Fibroblast of lung (primary cell): ENCODE measurements around the gene CORO2B. TPM values are rescaled to one million over a fixed set of nuclear protein-coding genes. Genes with fewer than 3 reads are reported as not detected.

Source experiments
- DNase-seq, 2 donors: peaks; one replicate each; pipeline versions ENCODE4 v3.0.0 to v3.0.0-alpha.2; 2010; ENCODE audit warnings: low read depth in 2 of 2
- H2AFZ ChIP-seq: 2 replicates; pipeline ENCODE4 v1.5.1; 2012; ENCODE audit warnings: low read length, control low read depth, inconsistent platforms
- H3K27ac ChIP-seq: 2 replicates; pipeline ENCODE4 v1.5.1; 2011; ENCODE audit warnings: low read length, control low read depth; ENCODE audit not compliant: insufficient read depth
- H3K27me3 ChIP-seq: 2 replicates; pipeline ENCODE4 v1.5.1; 2011; ENCODE audit warnings: mild to moderate bottlenecking, low read length; ENCODE audit not compliant: control insufficient read depth, insufficient read depth
- H3K36me3 ChIP-seq: 2 replicates; pipeline ENCODE4 v1.5.1; 2011; ENCODE audit warnings: low read length; ENCODE audit not compliant: control insufficient read depth, insufficient read depth
- H3K4me1 ChIP-seq: 2 replicates; pipeline ENCODE4 v1.5.1; 2011; ENCODE audit warnings: low read length; ENCODE audit not compliant: control insufficient read depth, insufficient read depth; ENCODE audit errors: extremely low read depth
- H3K4me2 ChIP-seq: 2 replicates; pipeline ENCODE4 v1.5.1; 2011; ENCODE audit warnings: low read length, control low read depth; ENCODE audit not compliant: insufficient read depth; ENCODE audit errors: extremely low read depth
- H3K4me3 ChIP-seq, 4 experiments: fragments of 200-600 bp in 1 of 4; sonication (generic) in 1 of 4; replicated peaks in 1 of 4; 2 replicates each; pipeline ENCODE4 v1.5.1; 2011 to 2016; ENCODE audit warnings: low read length in 4 of 4, low read depth in 3 of 4, mild to moderate bottlenecking in 3 of 4, control low read depth in 2 of 4, inconsistent platforms in 1 of 4, mixed read lengths in 1 of 4; ENCODE audit not compliant: insufficient read depth in 1 of 4; ENCODE audit errors: control extremely low read depth in 1 of 4
- H3K79me2 ChIP-seq: 2 replicates; pipeline ENCODE4 v1.5.1; 2012; ENCODE audit warnings: mild to moderate bottlenecking, low read length, inconsistent platforms; ENCODE audit not compliant: control insufficient read depth, insufficient read depth
- H3K9ac ChIP-seq: 2 replicates; pipeline ENCODE4 v1.5.1; 2011; ENCODE audit warnings: mild to moderate bottlenecking, low read length, control low read depth; ENCODE audit not compliant: insufficient read depth
- H3K9me3 ChIP-seq: 2 replicates; pipeline ENCODE4 v1.5.1; 2012; ENCODE audit warnings: low read depth, low read length; ENCODE audit not compliant: control insufficient read depth, insufficient read depth
- H4K20me1 ChIP-seq: 2 replicates; pipeline ENCODE4 v1.5.1; 2011; ENCODE audit warnings: low read length; ENCODE audit not compliant: control insufficient read depth, insufficient read depth; ENCODE audit errors: extremely low read depth
- CTCF ChIP-seq, 2 donors: IDR thresholded peaks in 1 of 2; conservative IDR thresholded peaks in 1 of 2; 1 replicate in 1 of 2; 2 replicates in 1 of 2; pipeline ENCODE4 v1.5.1; 2011 to 2012; ENCODE audit warnings: low read length in 2 of 2, control low read depth in 1 of 2, inconsistent platforms in 1 of 2, low read depth in 1 of 2, mild to moderate bottlenecking in 1 of 2
- EZH2 ChIP-seq: IDR thresholded peaks from 2 replicates; pipeline ENCODE4 v1.5.1; 2012; ENCODE audit warnings: low read length, control low read depth, mild to moderate bottlenecking; ENCODE audit errors: missing control alignments
- polyA plus RNA-seq, 2 donors: library from polyadenylated mRNA; depleted of rRNA in 1 of 2; stranded (reverse) in 1 of 2; unstranded in 1 of 2; fragments of >200 nt; gene quantifications; 2 replicates each; pipeline ENCODE4 v1.2.1, GENCODE V29; 2011 to 2012; ENCODE audit warnings: missing spikeins in 1 of 2
- total RNA-seq: library from RNA; depleted of rRNA; stranded (reverse); fragments of >200 nt; gene quantifications from 2 replicates; pipeline ENCODE4 v1.2.1, GENCODE V29; 2014

CORO2B gene
- total and polyA plus RNA-seq, 2 donors (not counting 1 experiment from before 2014, with no cell fraction given), result 17.5 to 25.3 TPM

- Histone ChIP-seq H3K27ac (no peak overlapping the region), H3K79me2 (no peaks in the 10 kb centered on the region), H3K4me3 (no peak overlapping the region), H2AFZ (no peak overlapping the region), H4K20me1 (no peaks in the 10 kb centered on the region), H3K36me3 (peaks cover 4% of the 10 kb centered on the region), H3K27me3 (no peaks in the 10 kb centered on the region), H3K4me2 (no peak overlapping the region), H3K9ac (no peak overlapping the region), H3K9me3 (no peaks in the 10 kb centered on the region), H3K4me1 (peaks cover 6% of the 10 kb centered on the region)
- peak in 1 of 2 donors; percentile 18 for DNase-seq
- no peak for TF ChIP-seq EZH2
- no peak for TF ChIP-seq CTCF (conservative IDR thresholded peaks at IDR 0.05 in 1 of 2, IDR thresholded peaks at IDR 0.05 in 1 of 2; ENCODE audit: low read depth in 1 of 2, low read length in 2 of 2)
Measured at GRCh38 chr15:68697711-68698690, 119.2 kb downstream of the CORO2B start.

GRCh38 chr15:68698708-68699107, 119.9 kb downstream of the CORO2B start:
- peaks cover 3% of the 10 kb centered on the region for H3K4me1 ChIP-seq
- no peaks in the 10 kb centered on the region for H3K9me3 ChIP-seq
- no peaks in the 10 kb centered on the region for H4K20me1 ChIP-seq
- H3K9ac ChIP-seq, result no peak overlapping the region
- H3K4me3 ChIP-seq, result no peak overlapping the region
- no peaks in the 10 kb centered on the region for H3K27me3 ChIP-seq
- no peak for TF ChIP-seq EZH2
- TF ChIP-seq CTCF (conservative IDR thresholded peaks at IDR 0.05 in 1 of 2, IDR thresholded peaks at IDR 0.05 in 1 of 2; ENCODE audit: low read depth in 1 of 2, low read length in 2 of 2), result no peak
- no peak overlapping the region for H3K4me2 ChIP-seq
- H3K36me3 ChIP-seq, result peaks cover 4% of the 10 kb centered on the region
- no peak overlapping the region for H2AFZ ChIP-seq
- no peak overlapping the region for H3K27ac ChIP-seq
- no peak for DNase-seq
- H3K79me2 ChIP-seq, result no peaks in the 10 kb centered on the region

- peaks cover 3% of the 10 kb centered on the region for H3K4me1 ChIP-seq
- no peaks in the 10 kb centered on the region for H4K20me1 ChIP-seq
- no peak overlapping the region for H2AFZ ChIP-seq
- H3K27me3 ChIP-seq, result no peaks in the 10 kb centered on the region
- H3K4me3 ChIP-seq, result no peak overlapping the region
- H3K9me3 ChIP-seq, result no peaks in the 10 kb centered on the region
- H3K9ac ChIP-seq, result no peak overlapping the region
- peaks cover 4% of the 10 kb centered on the region for H3K36me3 ChIP-seq
- no peak overlapping the region for H3K27ac ChIP-seq
- DNase-seq, result no peak
- no peak for TF ChIP-seq EZH2
- no peak for TF ChIP-seq CTCF (conservative IDR thresholded peaks at IDR 0.05 in 1 of 2, IDR thresholded peaks at IDR 0.05 in 1 of 2; ENCODE audit: low read depth in 1 of 2, low read length in 2 of 2)
- no peak overlapping the region for H3K4me2 ChIP-seq
- H3K79me2 ChIP-seq, result no peaks in the 10 kb centered on the region
Measured at GRCh38 chr15:68699124-68699880, 120.5 kb downstream of the CORO2B start.
